BJ (cell line): ENCODE data around the gene ZNF618. TPM values are rescaled to one million over a fixed set of nuclear protein-coding genes. Genes with fewer than 3 reads are reported as not detected.

Experiments
- CTCF ChIA-PET: fragments of 350-600 bp; formaldehyde crosslinking; extraction: SDS; loops from one replicate; lab custom pipeline; 2021; ENCODE audit warnings: antibody characterized with exemption, inconsistent platforms; lab: Yijun Ruan, JAX
- POLR2A ChIA-PET: fragments of 300-600 bp; sonication (Branson Sonifier 250); formaldehyde crosslinking; extraction: SDS; loops from one replicate; lab custom pipeline; 2021; ENCODE audit warnings: antibody characterized with exemption; lab: Charles Lee
- DNase-seq: peaks from one replicate; pipeline ENCODE4 v3.0.0-alpha.2; 2011; ENCODE audit warnings: low read depth
- H3K27me3 ChIP-seq: 2 replicates; pipeline ENCODE4 v1.6.0; 2011; ENCODE audit warnings: low read length; ENCODE audit not compliant: control insufficient read depth, insufficient read depth
- H3K36me3 ChIP-seq: 2 replicates; pipeline ENCODE4 v1.5.1; 2011; ENCODE audit warnings: low read length; ENCODE audit not compliant: control insufficient read depth, insufficient read depth
- H3K4me3 ChIP-seq: 2 replicates; pipeline ENCODE4 v1.5.1; 2011; ENCODE audit warnings: low read depth, mild to moderate bottlenecking, control low read depth, low read length
- CTCF ChIP-seq: IDR thresholded peaks from 2 replicates; pipeline ENCODE4 v1.5.1; 2011; ENCODE audit warnings: low read depth, mild to moderate bottlenecking, control low read depth, inconsistent platforms, low read length, moderate library complexity; ENCODE audit not compliant: insufficient read depth
- polyA plus RNA-seq: library from polyadenylated mRNA; depleted of rRNA; stranded (reverse); fragments of >200 nt; gene quantifications from 2 replicates; pipeline ENCODE4 v1.2.3, GENCODE V29; 2011

ZNF618 gene
- polyA plus RNA-seq, 1 experiment: 5.4 TPM

DNA sequence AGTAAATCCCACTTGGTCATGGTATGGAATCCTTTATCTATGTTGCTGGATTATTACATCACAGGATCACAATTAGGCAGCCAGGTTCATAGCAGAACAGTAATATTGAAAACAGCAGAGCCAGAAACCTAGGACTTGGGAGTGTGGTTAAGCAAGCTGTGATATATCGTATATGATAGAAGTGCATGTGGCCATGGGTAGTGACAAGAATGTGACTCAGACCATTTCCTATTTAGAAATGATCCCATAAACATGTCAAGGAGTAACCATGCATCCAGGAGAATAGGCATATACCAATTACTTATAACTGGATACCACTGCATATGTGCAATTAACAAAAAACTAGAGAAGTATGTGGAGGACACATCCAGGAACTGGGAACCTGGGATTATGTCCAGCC, 170.8 kb downstream of the ZNF618 start:
- H3K36me3 ChIP-seq: peaks cover 18% of the 10 kb centered on the region
- ChIA-PET POLR2A (no interaction called here), CTCF (interaction anchor here (0.9 to 1.0 kb wide), 2 partner anchors 11 to 239 kb away, joined by 3 to 4 read pairs; no protein-coding TSS in a partner anchor)
- TF ChIP-seq CTCF: no peak
- H3K4me3 ChIP-seq: no peak overlapping the region
- no peak for DNase-seq
- no peaks in the 10 kb centered on the region for H3K27me3 ChIP-seq

DNA sequence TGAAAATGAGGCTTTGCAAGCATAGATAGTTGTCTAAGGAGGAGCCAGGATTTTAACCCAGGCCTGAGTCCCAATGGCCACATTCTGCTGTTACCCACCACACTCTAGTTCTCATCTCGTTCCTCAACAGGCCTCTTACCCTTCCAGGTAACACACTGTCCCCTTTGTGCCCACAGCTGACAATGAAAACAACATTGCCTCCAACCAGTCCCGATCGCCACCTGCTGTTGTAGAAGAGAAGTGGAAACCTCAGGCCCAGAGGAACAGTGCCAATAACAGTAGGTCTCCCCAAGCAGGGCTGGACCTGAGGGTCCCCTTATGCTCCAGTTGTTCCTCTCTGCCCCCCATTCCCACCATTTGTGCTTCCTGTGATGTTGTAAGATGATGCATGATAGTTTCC, 171.6 kb downstream of the ZNF618 start:
- peaks cover 20% of the 10 kb centered on the region for H3K36me3 ChIP-seq
- ChIA-PET POLR2A (no interaction called here), CTCF (interaction anchor here (0.8 to 1.0 kb wide), 3 partner anchors 10 to 243 kb away, joined by 3 to 4 read pairs (median 3); no protein-coding TSS in a partner anchor)
- no peak for DNase-seq
- H3K27me3 ChIP-seq: no peaks in the 10 kb centered on the region
- H3K4me3 ChIP-seq: no peak overlapping the region
- peak; percentile 37 for TF ChIP-seq CTCF

GRCh38 chr9:114048533-114049415, 172.7 kb downstream of the ZNF618 start:
- DNase-seq: no peak
- ChIA-PET CTCF (no interaction called here), POLR2A (no interaction called here)
- Histone ChIP-seq H3K27me3 (no peaks in the 10 kb centered on the region), H3K4me3 (no peak overlapping the region), H3K36me3 (peaks cover 20% of the 10 kb centered on the region)
- no peak for TF ChIP-seq CTCF

DNA sequence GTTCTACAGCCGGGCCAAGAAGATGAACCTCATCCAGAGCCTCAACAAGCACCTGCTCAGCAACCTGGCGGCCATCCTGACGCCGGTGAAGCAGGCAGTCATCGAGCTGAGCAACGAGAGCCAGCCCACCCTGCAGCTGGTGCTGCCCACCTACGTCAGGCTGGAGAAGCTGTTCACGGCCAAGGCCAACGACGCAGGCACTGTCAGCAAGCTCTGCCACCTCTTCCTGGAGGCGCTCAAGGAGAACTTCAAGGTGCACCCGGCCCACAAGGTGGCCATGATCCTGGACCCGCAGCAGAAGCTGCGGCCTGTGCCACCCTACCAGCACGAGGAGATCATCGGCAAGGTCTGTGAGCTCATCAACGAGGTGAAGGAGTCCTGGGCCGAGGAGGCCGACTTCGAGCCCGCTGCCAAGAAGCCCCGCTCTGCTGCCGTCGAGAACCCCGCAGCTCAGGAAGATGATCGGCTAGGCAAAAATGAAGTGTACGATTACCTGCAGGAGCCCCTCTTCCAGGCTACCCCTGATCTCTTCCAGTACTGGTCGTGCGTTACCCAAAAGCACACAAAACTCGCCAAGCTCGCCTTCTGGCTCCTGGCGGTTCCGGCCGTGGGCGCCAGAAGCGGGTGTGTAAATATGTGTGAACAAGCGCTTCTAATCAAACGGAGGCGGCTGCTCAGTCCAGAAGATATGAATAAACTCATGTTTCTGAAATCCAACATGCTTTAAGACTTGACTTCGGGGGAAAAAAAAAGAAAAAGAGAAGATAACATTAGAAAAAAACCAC, 173.5 kb downstream of the ZNF618 start:
- no peak for DNase-seq
- ChIA-PET CTCF (no interaction called here), POLR2A (no interaction called here)
- no peak overlapping the region for H3K4me3 ChIP-seq
- H3K36me3 ChIP-seq: peaks cover 20% of the 10 kb centered on the region
- no peaks in the 10 kb centered on the region for H3K27me3 ChIP-seq
- no peak for TF ChIP-seq CTCF

DNA sequence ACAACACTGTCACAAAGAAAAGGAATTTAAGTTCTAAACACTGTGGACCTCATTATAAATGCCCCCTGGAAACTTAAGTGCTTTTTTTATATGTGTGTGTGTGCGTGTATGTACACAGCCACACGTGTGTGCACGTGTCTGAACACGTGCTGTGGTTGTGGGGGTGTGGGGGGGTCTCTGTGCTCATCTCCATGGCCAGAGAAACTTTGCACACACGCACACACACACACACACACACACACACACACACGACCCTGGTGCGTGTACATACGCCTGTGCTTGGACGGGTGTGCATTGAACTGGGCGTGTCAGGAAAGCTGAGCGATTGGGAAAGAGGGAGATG, 174.1 kb downstream of the ZNF618 start:
- Histone ChIP-seq H3K4me3 (no peak overlapping the region), H3K27me3 (no peaks in the 10 kb centered on the region), H3K36me3 (peaks cover 20% of the 10 kb centered on the region)
- no peak for DNase-seq
- TF ChIP-seq CTCF: no peak
- ChIA-PET POLR2A (no interaction called here), CTCF (no interaction called here)
